NCI-H2107 (cell line): Measurements from ENCODE around the gene LCA5.
"Not testable (repeated sequence)": the region's sequence is repeated elsewhere in the genome, so short reads cannot be mapped to it uniquely, and the experiment has no call there.

Experiments
- DNase-seq: peaks from one replicate; lab custom pipeline; 2025; lab: John Stamatoyannopoulos, UW

Gene LCA5

DNA sequence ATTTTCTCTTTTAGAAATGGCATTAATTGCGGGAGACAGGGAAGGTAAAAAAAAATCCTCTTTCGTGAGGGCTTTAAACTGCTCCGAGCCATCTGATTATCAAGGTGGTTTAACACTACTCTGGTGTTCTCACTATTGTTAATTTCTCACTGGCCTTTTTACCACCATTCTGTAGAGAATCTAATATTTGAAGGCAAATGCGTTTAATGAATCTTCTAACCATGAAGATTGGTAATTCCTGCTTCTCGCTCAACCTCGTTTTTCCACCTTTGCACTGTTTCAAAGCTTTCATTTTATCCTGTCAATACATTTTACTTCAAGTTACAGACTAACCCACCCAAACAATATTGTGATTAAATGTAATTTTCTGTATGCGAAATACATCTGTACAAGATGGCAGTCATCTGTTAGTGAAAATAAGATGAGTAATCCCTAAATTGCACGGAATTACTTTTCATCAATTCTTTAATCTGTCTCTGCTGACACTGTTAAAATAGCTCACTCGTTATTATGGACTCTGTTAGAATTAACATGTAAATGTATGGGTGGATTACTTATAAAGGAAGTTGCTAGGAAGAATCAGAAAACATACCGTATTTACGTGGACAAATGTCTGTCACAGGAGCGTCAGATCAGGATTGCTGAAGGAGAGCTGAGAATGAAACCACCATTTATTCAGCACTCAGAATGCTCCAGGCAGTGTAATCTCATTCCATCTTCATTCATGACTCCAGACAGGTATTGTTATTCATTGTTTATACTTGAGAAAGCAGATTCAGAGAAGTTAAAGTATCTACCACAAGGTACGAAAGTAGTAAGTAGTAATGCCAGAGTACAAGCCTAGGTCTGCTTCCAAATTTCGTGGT is 1.1 kb upstream of the LCA5 start:
- DNase-seq = no peak

DNA sequence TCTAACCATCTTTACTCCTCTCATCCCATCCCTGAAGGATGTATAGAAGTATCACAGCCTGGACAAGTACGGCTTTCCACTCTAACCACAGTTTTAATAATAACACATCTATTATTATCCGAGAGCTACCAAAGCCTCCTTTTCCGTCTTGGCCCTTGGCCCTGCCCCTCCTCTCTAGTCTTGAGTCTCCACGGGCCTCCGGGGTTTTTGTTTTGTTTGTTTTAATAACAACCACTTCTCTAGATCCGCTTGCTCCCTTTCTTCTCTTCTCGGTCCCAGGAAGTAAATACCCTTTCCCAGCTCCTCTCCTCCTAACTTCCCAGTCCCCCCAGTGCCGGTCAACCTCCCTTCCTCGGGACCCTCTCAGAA is 661 bp downstream of the LCA5 start:
- no peak for DNase-seq

DNA sequence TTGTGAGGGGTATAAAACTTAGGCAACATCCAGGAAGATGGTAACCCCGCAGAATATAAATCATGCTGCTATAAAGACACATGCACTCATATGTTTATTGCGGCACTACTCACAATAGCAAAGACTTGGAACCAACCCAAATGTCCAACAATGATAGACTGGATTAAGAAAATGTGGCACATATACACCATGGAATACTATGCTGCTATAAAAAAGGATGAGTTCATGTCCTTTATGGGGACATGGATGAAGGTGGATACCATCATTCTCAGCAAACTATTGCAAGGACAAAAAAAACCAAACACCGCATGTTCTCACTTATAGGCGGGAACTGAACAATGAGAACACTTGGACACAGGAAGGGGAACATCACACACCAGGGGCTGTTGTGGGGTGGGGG is 7.7 kb downstream of the LCA5 start:
- DNase-seq = not testable (repeated sequence)

DNA sequence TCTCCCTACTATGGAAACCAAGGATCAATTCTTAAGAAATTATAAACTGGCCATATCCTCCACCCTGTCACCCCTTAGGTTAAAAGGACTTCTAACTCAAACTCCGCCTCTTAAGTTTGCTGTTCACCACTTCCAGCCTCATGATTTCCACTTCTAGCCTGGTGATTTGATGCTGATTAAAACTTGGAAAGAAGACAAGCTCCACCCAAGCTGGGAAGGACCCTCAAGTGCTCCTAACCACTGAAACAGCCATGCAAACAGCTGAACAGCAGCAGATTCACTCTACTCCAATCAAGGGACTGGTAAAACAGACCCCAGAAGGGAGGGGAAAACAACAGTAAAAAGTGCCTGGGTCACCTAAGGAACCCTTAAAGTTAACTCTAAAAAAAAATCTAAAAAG is 10.3 kb downstream of the LCA5 start:
- DNase-seq = no peak

DNA sequence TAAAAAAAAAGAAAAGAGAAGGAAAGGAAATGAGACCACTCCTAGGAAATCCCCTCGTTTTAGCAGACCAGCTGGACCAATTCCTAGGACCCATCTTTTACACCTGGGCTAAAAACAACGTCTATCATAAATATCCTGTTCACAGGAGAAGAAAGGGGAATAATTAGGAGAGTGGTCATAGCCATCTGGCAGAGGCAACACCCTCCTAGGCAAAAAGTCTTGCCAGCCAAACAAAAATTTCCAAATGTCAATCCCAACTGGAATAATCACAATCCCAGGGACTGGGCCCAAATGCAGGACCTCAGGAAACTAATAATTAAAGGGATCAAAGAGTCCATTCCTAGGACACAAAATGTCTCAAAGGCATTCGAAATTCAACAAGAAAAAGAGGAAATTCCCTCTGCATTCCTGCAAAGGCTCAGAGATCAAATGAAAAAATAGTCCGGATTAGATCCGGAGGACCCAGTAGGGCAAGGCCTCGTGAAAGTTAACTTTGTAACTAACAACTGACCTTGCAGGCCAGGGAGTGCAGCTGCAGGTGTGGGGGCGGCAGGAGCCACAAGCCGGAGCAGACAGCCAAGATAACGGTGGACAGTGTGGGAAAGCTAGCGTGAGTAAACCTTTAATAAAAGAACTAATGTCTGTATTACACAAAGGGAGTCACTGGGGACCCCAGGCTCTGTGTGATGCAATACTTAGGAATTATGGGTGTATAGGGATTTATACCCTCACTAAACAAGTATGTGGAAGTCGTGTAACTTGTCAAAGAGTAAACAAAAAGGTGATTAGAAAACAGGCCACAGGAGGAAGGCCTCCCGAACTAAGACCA is 11.7 kb downstream of the LCA5 start:
- no peak for DNase-seq

DNA sequence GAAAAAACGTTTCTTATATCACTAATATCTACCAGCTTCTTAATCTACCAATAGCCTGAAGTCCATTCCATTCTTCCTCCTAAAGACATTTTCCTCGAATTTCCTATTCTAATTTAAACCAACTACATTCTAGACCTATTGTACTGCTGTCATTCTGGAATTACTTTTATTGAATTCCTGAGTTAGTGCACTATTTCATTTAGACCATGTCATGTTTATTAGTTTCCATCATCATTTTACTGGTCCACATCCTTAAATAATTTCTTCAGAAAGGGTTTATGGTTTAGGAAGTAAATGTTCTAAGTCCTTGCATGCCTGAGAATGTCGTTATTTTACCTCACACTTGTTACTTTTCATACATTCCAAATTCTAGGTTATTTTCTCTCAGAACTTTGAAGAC is 13.2 kb downstream of the LCA5 start:
- DNase-seq = no peak

DNA sequence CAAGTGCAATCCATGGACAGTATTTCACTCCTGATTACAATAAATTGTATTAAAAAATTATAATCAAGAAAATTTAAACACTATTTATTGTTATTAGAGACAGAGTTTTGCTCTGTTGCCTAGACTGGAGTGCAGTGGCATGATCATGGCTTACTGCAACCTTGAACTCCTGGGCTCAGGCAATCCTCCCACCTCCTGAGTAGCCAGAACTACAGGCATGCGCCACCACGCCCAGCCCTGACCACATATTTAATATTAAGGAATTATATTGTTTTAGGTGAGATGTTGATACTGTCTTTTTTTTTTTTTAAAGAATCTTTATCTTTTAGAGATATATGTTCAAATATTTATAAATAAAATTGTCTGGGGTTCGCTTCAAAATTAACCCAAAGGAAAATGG is 14.6 kb downstream of the LCA5 start:
- DNase-seq = no peak

DNA sequence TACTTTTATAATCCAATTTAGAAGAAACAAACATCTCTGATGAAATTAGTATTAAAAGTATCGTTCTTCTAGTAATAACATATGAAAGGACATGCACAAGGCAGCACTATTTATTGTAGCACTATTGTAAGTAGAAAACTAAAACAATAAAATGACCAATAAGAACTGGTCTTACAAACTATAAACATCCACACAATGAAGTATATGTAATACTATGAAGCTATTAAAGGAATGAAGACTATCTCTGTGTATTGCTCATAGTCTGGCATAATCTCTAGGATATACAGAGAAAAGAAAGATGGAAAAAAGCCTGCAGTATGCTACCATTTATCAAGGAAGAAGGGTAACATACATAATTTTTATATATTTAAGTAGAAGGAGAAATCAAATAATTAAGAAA is 16.7 kb downstream of the LCA5 start:
- DNase-seq = no peak

DNA sequence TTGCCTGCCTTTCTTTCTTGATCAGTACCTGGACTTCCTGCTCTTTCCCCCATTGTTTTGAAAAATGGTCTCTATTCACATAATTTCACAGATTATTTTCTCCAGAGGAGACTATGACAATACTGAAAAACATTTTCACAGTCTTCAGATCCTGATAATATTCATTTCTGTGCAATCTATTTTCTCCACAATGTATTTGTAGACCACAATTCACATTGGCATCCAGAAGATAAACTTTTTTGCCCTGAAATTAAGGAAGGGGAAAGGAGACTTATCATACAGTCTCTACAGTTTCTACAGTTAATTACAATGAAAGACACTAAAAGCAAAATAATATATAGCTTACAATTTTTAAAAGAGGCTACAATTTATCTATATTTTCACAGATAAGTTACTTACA is 18.4 kb downstream of the LCA5 start:
- no peak for DNase-seq

DNA sequence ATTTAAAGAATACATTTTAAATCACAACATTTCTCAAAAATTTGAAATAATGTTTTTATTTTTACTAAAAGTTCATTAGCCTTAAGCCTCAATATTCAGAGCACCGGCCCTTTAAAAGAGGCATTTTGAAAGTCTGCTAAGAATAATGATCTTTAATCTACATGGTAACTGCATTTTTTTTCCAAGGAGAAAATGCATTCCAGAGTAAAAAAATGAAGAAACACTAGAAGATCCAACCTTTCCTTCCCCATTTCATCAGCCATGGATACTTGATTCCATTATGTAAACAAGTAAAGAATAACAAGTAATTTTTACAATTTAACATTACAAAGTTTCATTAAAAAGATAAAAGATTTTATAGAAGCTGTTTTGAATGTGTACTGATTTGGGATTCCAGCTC is 21.8 kb downstream of the LCA5 start:
- DNase-seq = no peak

DNA sequence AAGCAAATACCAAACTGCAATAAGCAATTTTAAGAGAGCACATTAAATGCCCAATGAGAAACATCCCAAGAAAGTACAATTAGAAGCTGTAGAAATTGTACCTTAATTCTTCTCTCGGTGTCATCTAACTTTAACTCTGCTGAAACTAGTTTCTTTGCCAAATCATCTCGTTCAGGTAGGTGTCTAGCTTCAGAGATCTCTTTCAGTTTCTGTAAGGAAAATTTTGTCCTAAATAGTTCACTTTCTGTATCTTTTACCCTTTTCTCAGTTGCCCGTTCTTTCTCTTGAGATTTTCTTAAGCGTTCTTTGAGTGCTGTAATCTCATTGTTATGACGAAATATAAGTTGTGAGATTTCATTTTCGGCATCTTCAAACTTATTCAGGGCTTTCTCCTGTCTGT is 24.1 kb downstream of the LCA5 start:
- no peak for DNase-seq

DNA sequence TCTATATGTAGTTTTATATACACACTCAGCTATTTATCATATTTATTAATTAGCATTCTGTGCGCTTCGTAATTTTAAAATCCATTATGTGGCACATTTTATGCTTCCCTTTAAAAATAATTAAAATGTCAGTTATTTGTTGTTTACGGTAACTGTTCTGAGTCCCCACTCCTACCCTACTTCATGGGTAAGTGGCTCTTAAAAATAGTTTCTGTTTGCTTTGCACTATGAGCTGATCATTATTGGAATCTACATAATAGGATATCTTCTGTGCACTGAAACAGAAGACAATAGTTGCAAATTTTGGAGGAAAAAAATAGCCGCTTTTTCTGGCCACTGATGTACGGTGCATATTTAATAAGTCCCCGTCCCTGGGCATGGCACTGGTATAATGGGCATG is 25.2 kb downstream of the LCA5 start:
- DNase-seq = no peak

DNA sequence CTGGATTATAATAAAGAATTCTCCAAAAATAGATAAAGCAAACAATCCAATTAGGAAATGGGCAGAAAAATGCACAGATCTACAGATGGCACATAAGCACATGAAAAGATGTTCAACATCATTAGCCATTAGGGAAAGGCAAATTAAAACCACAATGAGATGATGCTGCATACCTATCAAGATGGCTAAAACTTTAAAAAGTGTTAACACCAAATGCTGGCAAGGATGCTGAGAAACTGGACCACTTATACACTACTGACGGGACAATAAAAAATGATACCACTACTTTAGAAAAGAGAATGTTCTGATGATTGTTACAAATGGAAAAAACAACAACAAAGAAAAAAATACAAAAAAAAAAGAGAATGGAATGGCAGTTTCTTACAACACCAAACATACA is 26.5 kb downstream of the LCA5 start:
- no peak for DNase-seq

DNA sequence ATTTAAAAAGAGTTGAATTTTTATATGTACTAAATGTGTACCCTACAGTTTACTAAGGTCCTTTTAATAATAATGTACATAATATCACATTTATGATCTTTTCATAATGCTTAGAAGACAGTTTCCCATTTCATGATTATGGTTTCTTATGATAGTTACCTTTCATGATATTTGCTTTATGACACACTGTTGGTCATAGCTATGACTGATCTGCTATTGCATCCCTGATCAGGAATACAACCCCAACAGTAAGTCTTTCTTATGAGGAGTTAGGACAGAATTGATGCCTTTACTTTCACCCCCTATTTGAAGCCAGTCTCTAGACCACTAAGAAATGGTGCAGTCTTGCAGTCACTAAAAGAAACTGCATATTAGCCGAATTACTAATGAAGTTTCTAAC is 31.0 kb downstream of the LCA5 start:
- no peak for DNase-seq

DNA sequence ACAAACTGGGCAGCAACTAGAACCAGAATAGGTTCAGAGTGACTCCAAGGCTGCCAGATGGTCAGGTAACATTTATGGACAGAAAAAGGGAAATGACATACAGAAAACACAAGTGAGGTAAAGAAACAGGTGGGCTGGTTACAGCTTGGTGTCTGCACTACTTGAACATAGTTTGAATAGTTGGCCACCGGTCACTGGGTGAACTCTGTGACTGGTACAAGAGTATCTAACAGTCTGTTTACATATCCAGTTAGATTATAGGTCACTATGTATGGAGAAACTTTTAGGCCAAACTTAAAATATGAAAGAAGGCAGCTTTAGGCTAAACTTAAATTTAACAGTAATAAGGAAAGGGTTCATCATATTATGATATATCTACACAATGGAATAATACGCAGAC is 32.9 kb downstream of the LCA5 start:
- DNase-seq = no peak

DNA sequence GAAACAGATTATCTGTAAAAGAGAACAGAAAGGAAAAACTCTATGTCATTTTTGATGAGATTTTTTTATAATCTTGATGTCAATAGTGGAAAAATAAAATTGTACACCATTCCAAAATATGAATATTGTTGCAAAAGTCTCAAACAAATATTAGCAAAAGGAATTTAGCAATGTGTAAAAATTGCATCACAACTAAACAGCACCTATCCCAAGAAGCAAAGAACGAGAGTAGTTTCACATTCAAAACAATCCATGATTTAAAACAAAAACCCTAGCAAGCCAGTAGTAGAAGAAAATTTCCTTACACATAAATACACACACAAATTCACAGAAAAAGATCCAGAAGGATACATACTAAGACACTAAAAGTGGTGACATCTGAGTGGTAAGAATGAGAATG is 38.4 kb downstream of the LCA5 start:
- no peak for DNase-seq

DNA sequence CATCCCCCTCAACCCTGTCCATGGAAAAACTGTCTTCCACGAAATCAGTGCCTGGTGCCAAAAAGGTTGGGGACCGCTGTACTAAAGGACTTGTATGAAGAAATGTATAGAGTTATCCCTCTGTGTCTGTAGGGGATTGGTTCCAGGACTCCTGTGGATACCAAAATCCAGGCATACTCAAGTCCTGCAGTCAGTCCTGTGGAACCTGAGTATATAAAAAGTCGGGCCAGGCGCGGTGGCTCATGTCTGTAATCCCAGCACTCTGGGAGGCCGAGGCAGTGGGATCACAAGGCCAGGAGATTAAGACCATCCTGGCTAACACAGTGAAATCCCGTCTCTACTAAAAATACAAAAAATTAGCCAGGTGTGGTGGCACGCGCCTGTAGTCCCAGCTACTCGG is 42.0 kb downstream of the LCA5 start:
- no peak for DNase-seq

DNA sequence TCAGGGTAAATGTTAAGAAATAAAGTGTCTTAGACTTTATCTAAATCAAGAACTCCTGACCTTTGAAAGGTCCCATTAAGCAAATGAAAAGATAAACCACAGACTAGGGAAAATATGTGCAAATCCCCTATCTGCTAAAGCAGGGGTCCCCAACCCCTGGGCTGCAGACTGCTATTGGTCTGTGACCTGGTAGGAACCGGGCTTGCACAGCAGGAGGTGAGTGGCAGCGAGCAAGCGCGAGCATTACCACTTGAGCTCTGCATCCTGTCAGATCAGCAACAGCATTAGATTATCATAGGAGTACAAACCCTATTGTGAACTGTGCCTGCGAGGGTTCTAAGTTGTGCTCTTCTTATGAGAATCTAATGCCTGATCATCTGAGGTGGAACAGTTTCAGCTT is 42.4 kb downstream of the LCA5 start:
- no peak for DNase-seq

DNA sequence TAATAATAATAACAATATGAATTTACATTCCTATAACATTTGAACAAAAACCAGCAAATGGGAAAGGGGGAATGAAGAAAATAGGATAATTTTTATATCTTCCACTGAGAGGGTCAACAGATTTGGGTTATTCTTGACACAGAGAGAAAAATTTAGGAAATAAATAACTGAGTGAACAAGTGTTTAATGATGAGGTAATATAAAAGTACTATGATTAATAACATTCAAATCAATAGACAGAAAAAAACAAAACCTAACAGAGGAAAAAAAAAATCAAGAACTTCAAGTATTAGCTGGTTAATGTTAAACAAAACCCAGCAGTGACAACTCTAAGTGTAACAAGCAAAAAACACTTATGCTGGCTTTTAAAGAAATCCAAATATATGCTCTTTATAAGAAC is 66.5 kb downstream of the LCA5 start:
- DNase-seq = no peak

DNA sequence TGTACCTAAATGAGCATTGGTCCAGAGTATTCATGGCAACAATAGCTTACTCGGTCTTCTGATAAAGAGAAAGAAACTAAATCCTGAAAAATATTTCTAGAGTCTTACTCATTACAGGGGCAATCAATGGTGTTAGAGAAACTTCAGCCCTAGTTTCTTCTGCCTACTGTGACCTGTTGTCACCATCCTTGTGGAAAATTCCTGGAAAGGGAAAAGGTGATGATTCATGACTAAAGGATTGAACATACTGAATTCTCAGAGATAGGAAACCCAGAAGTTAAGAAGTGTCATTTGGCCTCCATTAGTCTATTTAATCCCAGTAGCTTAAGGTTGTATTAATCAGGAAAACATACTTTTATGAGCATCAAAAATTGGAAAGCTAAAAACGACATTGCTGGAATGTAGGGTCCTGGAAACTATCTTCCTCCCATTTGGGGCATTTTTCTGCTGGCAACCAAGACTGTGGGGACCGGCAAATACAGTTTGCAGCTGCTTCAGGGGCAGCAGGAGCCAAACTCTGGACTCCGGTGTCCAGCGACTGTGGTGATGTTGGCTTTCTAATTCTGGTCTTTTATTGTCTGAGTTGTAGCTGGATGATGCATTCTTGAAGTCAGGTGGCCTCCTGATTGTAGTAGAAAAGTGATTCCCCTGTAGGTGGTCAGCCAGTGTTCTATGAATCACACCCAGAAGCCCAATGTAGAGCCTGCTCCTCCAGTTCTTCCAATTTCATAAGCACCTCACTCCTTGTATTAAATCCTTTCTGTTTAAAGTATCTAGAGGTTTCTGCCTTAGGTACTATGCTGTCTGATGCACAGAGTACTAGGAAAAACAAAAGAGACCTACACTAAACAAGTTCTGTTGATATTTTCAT is 67.6 kb downstream of the LCA5 start:
- DNase-seq = no peak

DNA sequence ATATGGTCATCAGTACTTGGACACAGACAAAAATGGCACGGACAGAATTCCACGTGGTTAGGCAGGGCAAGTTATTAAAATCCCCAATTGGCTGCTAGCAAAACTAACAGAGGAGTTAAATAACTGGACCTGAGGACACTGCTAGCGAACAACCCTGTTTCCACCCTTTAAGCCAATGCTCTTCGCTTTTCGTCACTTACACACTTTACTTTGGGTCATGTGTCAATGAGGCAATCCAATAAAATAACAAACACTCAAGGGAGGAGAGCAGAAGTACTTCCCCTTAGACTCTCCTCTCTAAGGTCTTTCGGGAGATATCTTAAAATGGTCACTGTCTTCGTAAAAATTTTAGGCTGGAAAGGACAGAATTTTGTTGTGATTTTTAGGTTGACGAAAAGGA is 68.6 kb downstream of the LCA5 start:
- no peak for DNase-seq

DNA sequence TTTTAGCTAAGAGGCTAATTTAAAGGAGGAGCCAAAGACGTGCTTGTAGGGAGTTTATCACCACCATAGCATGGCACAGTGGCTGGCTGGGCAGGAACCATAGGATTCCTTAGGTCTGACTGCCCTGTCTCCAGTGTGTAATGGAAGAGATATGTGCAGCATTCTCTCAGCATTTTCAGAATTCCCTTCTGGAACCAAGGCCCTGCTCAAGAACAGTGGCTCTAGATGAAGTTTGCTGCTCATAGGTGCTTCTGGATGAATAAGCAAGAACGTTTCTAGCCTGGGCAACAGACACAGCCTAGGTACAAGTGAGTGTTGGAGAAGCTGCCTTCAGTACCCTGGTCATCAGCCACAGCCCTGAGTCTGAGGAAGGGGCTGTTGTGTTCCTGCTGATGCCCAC is 69.1 kb downstream of the LCA5 start:
- DNase-seq = no peak

DNA sequence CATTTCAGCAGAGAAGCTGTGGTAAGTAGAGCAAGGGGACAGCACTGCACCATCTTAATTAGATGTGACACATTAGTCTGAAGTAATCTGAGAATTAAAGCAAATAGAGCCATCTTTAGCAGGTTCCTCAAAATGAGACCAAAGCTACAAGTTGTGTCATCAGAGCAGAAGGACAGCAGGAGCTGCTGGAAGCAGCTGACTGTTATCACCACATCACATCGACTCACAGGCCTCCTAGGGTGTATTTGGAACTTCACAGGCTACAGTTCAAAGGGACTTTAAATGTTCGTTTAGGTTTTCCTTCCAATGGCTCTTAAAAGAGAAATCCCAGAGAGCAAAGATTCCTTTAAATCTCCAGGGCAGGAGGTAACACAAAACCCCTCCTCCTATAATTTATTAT is 69.5 kb downstream of the LCA5 start:
- no peak for DNase-seq
